ENCODE results near the gene JADE1.

The JADE1 gene

DNA sequence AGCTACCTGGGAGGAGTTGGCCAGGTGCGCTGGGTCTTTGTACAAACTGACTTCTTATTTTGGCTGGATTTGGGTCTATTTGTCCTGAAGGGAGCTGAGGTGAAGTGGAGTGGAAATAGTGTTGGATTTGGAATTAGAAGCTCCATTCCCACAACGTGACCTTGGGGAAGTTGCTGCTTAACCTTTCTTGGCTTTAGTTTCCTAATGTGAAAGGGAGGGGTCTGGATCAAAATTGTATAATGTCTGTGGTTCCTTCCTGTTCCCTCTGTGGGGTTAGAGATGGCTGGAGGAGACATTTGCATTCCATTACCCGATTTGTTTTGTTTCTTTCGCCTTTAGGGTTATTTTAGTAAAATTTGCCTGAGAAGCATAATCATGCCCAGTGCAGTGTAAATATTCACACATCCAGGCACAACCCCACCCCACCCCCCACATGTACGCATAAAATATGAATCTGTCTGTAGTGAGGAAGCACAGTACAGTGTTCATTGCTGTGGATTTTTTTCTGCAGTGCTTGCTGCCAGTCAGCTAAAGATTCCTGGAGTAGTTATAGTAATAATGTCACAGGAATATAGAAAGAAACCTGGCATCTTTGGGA lies 21.5 kb downstream of the JADE1 start:
- no peak for DNase-seq (ENCODE audit: extremely low read depth, low read depth)
- H3K4me3 ChIP-seq (replicated peaks; ENCODE audit: low read depth, low read length): no peak overlapping the region
- TF ChIP-seq, protein P1, sequence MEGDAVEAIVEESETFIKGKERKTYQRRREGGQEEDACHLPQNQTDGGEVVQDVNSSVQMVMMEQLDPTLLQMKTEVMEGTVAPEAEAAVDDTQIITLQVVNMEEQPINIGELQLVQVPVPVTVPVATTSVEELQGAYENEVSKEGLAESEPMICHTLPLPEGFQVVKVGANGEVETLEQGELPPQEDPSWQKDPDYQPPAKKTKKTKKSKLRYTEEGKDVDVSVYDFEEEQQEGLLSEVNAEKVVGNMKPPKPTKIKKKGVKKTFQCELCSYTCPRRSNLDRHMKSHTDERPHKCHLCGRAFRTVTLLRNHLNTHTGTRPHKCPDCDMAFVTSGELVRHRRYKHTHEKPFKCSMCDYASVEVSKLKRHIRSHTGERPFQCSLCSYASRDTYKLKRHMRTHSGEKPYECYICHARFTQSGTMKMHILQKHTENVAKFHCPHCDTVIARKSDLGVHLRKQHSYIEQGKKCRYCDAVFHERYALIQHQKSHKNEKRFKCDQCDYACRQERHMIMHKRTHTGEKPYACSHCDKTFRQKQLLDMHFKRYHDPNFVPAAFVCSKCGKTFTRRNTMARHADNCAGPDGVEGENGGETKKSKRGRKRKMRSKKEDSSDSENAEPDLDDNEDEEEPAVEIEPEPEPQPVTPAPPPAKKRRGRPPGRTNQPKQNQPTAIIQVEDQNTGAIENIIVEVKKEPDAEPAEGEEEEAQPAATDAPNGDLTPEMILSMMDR (IDR thresholded peaks at IDR 0.05; ENCODE audit: low read depth, low read length, missing control alignments): no peak

DNA sequence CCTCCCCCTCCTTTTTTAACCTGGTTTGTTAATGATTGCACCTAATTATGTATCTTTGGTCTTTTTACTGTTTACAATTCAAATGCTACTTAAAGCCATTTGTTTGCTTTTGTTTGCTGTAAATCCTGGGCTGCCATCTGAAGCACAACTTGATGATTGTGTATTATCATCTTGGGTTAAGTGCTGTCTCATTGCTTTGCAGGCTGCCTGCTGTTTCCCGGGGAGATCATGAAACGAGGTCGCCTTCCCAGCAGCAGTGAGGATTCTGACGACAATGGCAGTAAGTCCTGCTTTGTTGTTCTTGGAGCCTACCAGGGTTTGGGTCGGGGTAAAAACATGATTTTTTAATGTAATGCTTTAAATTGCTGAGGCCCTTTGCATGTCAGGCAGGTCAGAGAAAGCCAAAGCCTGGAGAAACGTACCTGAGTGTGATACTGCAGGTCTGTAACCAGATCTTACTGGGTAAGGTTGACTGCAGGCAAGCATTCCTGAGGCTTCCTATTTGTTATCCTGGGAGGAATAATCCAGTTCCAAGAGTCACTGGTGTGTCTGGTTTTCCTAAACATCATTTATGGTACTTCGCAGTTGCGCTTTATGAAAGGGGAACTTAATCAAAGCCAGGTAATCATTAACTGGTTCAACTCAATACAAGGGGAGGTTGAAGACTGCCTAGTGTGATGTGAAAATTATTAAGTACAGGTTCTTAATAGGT lies 22.2 kb downstream of the JADE1 start:
- TF ChIP-seq, protein P1 (IDR thresholded peaks at IDR 0.05; ENCODE audit: low read depth, low read length, missing control alignments): no peak
- no peak overlapping the region for H3K4me3 ChIP-seq (replicated peaks; ENCODE audit: low read depth, low read length)
- DNase-seq (ENCODE audit: extremely low read depth, low read depth): no peak

DNA sequence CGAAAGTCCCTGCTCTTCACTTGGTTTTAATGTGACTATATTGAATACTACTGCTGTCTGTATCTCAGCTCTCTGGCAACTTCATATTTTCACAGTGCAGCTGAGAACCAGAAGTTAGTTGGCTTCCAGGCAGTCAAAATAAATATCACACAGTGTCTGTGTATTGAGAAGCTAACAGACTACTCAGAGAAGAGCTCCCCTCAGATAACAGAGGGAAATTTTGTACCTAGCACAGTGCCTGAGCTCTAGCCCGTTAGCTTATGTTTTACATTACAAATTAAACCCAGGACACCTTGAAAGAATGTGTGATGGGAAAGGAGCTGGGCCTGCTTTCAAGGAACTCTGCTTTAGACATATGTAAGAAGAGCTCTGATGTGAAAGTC lies 22.7 kb downstream of the JADE1 start:
- no peak for DNase-seq (ENCODE audit: extremely low read depth, low read depth)
- H3K4me3 ChIP-seq (replicated peaks; ENCODE audit: low read depth, low read length): no peak overlapping the region
- TF ChIP-seq, protein P1 (IDR thresholded peaks at IDR 0.05; ENCODE audit: low read depth, low read length, missing control alignments): no peak

DNA sequence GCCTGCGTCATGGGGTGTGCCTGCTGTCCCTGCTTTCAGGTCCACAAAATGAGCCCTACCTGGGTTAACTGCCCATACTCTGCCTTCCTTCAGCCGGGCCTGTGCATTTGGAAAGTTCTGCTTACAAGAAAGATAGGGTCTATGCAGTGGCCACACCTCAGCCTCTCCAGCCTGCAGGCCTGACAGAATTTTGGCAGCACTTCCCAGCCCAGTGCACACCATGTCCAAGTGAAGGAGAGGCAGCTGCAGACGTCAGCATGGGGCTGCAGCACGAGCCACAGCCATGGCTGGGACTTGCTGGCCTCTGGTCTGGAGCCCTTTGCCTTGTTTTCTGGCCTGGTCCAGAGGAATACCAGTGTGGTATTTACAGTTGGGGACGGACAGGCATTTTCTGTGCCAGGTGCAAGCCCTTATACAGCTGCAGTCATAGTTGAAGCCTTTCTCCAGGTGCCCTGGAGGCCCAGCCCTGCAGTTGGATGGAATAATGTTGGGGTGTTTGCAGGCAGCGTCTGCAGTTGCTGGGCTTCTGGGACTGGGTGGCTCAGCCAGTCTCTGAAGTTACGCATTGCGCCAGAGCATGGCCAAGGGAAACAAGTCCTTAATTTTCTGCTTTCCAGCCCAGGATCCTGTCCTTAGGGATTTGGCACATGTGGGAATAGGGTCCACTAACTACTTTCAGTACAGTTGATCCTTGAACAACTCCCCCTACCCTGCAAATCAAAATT lies 26.2 kb downstream of the JADE1 start:
- H3K4me3 ChIP-seq (replicated peaks; ENCODE audit: low read depth, low read length): no peak overlapping the region
- TF ChIP-seq, protein P1 (IDR thresholded peaks at IDR 0.05; ENCODE audit: low read depth, low read length, missing control alignments): no peak
- no peak for DNase-seq (ENCODE audit: extremely low read depth, low read depth)

DNA sequence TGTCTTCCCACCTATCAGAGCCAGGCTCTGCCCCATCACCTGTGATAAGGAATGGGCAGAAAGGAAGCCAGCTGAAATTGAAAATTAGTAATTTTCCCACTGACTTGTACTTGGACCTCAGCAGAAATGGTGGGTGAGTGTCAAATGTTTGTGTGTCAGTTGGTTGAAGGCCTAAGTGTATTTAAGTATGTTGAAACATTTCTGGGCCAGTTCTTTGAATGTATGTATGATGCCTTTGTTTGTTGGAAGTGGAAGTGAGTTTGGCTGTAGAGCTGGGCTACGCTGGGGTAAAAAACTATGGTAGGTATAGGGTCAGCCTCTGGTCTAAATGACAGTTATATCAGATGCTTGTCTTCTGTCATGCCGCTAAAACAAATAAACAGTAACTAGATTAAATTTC lies 27.7 kb downstream of the JADE1 start:
- TF ChIP-seq, protein P1 (IDR thresholded peaks at IDR 0.05; ENCODE audit: low read depth, low read length, missing control alignments): no peak
- DNase-seq (ENCODE audit: extremely low read depth, low read depth): no peak
- H3K4me3 ChIP-seq (replicated peaks; ENCODE audit: low read depth, low read length): no peak overlapping the region

DNA sequence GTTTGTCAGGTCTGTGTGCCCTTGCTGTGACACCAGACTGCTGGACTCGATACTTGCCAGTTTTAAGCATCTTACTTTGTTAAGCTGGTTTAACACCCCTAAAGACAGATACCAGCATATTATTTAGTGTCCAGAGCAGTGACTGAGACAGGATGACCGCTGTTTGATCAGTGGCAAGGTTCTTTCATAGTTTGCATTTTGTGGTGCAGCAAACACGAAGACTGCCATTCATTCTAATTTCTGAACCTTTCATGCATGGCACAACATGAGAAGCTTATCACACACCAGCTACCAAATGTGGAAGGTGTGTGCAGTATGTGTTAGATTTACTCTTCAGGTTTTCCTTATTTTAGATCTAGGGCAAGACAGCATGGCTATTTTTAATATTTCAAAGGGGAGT lies 28.2 kb downstream of the JADE1 start:
- TF ChIP-seq, protein P1 (IDR thresholded peaks at IDR 0.05; ENCODE audit: low read depth, low read length, missing control alignments): no peak
- no peak overlapping the region for H3K4me3 ChIP-seq (replicated peaks; ENCODE audit: low read depth, low read length)
- DNase-seq (ENCODE audit: extremely low read depth, low read depth): no peak
